COLO668 (cell line): ENCODE data around the gene STARD10.

Source experiments
- DNase-seq: peaks from one replicate; lab custom pipeline; 2025; ENCODE audit not compliant: unreplicated experiment; lab: John Stamatoyannopoulos, UW

STARD10 gene

DNA sequence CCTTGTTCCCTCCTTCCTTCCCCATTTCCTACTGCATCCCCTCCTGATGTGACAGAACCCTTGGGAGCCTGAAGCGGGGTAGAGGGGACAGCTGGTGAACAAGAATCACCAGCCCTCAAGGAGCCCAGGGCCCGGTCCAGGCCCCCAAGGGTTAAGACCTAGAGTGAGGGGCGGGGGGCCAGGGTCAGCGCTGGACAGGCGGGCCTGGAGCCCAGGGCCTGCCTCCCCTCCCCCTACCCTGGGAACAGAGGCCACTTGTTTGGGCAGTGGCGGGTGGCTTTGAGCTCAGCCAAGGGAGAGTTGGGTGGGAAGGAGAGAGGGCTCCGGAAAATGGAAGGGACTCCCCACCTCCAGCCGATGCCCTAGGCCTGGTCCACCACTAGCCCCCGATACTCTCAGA is 43.8 kb downstream of the STARD10 start:
- DNase-seq, result no peak

DNA sequence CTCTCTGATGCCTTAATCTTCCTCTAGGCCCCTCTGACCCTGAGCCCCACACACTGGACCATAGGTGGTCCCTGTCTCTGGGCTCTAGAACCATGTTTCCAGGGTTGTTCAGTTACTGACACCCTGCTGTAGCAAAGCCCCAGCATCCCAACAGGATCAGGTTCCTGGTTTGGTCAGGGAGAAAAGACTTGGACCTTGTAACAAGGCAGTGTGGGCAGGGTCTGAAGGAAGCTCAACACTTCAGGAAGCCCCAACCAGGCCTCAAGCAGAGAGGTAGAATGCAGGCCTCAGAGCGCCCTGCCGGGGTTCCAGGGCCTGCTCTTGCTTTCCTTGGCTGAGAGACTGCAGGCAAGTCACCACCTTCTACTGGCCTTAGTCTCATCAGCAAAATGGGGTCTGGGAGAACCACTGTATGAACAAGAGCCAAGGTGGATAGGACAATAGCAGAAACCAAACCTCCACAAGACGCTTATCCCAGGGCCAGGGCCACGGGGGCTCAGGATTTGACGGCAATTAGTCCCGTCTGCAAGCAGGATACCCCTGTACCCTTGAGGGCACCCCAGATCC is 46.5 kb downstream of the STARD10 start:
- no peak for DNase-seq

DNA sequence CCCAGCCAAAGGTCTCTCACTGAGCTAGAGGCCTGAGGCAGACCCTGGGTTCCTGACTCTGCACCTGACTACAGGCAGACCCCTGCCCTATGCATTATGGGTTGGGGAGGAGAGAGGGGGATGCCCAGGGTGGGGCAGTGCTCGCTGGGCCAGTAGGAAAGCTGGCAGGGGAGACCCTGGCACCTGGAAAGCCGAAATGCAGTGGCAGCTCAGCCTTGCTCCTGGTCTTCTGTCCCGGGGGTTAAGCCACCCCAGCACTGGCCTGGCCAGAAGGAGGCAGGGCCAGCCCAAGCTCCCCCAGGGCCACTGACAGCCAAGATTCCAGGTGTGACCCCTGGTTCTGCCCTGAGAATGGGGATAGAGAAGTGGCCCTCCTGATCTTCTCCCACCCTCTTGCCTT is 47.0 kb downstream of the STARD10 start:
- DNase-seq, result no peak

DNA sequence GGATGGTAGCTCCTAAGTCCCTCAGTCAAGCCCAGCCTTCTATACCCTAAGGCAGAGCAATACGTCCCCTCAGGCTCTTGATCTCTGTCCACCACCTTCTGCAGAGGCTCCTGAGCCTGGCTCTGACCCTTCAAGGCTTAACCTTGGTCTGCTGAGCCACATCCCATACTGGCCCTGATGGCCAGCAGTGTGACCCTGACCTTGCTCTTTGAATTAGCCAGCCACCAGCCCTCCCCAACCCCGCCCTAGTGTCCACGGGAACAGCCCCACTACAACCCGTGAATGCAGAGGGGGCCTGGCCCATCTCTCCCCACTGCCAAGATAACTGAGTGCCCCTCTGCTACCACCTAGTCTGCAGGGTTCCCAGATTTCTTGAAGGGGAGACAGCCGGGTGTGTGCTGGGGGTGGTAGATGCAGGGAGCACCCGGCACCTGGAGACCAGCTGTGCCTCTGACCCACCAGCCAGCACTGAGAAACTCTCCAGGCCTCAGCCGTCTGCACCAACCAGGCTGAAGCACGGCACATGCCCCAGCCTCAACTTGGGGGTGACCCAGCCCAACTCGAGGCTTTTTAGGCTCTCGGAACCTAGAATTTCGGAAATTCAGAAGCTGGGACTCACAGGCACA is 47.8 kb downstream of the STARD10 start:
- DNase-seq, result no peak

DNA sequence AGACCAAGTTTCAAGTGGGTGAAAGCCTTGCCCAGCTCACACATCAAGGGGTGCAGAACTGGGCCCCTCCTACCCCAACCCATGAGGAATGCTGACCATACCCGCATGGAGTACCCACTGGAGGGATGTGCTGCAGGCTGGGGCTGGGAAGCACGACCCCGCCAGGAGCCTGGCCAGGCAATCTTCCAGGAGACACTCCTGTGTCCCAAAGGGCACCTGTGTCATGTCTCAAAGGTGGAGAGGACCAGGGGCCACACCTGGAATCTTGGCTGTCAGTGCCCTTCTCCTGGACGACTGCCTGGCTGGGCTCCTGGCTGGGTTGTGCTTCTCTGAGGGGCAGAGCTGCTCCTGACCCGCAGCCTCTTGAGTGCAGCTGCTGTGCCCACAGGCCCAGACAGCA is 48.3 kb downstream of the STARD10 start:
- no peak for DNase-seq

DNA sequence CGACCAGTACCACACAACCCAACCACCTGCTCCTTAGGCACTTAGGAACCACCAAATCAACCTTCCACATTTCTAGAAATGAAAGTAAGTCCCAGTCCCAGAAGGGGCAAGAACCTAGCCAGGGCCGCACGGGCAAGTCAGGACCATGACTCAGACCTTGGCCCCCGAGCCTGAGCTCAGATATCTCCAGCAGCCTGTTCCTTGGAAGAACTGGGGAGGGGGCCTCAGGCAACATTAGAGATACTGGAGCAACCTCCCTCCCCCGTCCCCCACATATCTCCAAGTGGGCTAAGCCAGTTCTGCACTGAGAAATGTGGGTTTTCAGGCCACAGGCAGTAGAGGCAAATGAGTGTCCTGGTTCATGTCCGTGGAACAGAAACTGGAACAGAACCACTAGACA is 49.4 kb downstream of the STARD10 start:
- DNase-seq, result no peak

DNA sequence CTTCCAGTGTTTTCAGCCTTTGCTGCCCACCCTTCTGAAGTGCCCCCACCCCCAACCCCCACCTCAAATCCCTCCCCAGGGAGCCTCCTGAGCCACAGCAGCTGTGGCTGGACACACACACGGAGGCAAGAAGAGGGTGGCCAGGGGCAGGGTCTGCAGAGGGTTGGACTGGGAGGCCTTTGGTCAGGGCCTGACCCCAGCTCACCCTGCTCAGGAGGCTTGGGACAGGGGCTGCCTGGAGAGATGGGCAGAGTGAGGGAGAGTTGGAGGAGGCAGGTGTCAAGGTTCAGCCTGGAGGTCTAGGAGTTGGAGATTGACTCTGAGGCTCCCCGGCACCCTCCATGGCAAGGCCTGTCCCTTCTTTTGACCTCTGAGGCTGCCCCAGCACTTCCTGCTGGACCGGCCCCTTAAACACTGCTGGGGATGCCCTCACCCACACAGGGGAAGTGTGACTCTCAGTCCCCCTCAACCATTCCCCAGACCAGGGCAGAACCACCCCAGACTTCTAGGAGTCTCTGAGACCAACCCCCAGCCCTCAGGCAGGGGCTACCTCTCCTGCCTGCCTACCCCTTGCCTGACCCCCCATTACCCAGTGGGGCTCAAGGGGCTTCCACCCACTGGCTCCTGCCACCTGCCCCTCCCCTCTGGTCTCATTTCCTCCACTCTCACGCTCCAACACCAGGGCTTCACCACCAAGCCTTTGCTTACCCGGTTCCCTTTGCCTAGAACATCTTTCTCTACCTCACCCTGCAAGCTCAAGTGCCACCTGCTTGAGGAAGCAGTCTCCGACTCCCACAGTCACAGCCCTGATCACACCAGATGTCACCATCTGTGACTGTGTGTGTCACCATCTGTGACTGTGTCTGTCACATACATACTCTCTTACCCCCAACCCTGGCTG is 50.3 kb downstream of the STARD10 start:
- DNase-seq, result peak; percentile 8

DNA sequence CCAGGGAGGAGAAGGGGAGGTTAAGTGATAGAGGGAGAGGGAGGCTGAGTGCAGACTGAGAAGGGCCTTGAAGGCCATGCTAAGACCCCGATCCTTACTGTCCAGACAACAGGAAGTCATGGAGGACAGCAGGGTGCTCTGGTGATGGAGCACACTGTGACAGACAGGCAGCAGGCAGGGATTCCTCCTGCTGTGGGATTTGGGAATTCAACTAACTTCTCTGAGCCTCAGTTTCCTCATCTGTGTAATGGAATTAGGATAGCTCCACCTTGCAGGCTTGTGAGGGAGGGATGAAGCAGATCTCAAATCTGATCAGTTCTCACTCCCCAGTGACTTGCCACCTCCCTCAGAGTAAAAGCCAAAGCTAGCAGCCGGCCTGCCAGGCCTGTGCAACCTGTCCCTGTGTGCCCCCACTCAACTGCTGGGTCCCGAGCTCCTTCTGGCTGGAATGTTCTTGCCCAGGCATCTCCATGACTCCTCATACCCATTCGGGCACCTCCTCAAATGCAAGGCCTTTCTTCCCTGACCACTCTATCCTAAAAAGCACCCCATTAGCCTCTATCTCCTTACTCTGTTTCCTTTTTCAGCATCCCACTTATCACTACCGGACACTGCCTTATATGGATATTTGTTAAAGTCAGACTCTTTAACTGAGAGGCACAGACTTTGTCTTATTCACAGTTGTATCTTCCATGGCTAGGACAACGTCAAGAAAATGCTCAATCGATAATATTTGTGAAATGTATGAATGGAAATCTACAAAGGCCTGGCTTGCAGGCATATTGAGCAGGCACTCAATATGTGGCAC is 51.1 kb downstream of the STARD10 start:
- no peak for DNase-seq

DNA sequence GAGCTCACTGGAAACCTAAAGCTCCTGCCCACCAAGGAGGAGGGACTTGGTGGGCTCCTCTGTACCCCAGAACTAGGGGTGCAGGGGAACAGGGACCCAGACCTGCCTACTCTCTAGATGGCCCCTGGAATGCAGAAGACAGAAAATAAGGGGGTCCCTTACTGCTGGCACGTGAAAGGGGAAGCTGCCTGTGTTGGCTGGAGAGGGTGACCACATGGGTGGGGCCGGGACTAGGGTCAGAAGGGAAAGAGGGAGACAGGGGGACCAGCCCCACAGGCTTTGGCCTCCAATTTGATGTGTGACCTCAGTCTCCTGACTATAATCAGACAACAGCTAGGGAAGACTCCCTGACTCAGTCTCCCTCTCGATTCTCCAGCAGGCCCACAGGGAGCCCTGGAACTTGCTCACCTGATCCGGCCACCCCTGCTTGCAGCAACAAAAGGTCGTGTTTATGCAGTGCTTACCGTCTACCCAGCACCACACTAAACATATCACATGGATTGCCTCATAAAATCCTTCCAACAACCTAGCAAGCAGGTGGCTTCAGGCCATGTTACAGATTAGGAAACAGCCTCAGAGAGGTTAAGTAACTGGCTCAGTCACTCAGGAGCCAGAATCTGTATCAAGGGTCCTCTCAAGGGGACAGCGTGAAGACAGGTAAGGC is 51.9 kb downstream of the STARD10 start:
- no peak for DNase-seq

DNA sequence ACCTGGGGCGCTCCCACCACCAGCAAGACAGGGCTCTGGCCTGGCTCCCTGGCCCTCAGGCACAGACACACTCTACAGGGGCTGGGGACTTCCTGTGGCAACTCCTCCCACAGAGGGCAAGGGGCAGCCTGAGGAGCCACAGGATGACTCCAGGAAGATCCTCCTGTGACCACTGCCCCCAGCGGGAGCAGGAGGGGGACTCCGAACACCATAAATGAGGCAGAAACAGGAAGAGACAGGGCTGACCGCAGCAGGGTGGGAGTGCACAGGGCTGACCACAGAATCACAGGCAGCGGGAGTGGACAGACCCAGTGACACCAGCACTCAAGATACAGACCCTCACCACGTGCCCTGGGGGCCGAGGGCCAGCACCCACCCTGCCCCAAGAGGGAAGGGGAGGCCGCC is 52.4 kb downstream of the STARD10 start:
- DNase-seq, result no peak

DNA sequence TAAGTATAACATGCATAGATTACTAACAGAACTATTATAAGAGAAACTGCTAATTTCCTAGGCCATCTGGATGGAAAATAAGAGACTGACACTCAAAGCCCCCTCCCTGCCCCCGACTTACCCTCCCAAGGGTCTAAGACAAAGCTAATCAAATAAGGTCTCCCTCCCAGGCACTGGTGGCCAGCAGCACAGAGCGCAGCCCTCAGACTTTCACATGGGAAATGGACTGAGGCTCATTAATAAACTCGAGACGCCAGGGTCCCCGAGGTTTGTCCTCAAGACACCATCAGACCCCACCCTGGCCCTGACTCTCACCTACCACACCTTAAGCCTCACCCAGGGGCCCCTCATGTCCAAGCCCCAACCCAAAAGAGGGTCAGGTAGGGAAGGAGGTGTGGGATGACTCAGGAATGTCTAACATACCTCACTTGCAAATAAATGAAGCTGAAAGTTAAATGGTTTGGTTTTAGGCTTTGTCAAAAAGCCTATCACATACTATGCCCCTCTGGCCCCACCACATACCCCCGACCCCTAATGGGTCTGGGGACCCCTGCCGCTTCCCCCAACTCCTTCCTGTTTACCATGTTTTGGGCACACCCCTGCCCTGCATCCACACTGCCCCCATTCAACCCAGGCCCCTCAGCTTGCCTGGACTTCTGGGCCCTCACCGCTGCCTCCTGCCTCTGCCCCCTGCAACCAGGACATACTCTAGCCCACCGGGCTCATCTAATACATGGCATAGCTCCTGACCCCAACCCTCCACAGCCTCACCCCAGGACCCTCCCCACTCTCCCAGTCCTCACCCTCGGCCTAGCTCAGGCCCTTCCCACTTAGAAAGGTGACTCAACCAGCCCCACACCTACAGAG is 53.1 kb downstream of the STARD10 start:
- DNase-seq, result no peak

DNA sequence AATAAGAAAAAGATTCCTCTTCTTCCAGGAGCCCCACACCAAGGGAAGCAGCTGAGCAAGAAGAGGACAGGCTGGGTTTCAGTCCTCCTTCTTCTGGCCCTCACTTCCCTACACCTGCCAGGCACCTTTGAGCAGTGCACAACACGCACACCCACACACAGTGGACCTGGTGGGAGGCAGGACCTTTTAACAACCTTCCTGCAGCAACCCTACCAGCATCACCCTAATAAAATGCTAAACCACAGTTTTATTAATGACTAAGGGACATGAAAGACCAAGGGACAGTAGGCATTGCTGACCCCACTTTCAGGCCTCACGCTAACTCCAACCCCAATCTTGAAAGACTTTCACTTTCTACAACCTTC is 53.8 kb downstream of the STARD10 start:
- DNase-seq, result no peak

DNA sequence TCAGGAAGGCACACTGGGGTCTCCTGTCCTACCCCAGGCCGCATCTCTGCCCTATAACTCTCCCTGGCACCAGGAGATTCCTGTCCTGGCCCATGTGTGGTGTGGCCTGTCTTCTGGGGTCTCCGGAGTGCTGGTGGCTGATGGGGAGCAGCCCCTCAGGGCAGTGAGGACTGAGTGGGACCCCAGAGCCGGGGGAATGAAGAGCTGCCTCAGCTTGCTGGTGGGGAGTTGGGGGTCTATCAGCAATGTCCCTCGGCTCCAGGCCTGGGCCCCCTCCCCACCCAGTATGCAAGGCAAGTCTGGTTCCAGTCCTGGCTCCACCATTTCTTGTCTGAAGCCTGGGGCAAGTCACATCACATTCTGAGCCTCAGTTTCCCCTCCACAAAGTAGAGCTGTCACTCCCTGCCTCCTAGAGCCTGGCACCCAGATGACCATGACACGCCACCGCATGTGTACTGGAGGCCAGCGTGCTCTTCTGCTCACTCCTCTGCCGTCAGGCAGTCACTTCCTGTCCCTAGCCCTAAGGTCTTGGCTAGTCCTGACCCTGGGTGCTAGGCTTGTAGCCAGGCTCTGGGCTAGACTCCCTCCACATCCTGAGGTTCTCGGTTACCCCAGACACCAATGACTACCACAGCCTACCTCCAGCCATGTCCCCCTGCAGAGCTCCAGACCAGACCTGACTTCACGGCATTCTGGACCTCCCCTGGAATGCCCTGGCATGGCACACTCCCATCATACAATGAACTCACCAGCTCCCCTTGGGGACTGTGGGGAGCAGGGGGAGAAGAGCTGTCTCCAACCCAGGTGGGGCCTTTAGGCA is 54.4 kb downstream of the STARD10 start:
- no peak for DNase-seq

DNA sequence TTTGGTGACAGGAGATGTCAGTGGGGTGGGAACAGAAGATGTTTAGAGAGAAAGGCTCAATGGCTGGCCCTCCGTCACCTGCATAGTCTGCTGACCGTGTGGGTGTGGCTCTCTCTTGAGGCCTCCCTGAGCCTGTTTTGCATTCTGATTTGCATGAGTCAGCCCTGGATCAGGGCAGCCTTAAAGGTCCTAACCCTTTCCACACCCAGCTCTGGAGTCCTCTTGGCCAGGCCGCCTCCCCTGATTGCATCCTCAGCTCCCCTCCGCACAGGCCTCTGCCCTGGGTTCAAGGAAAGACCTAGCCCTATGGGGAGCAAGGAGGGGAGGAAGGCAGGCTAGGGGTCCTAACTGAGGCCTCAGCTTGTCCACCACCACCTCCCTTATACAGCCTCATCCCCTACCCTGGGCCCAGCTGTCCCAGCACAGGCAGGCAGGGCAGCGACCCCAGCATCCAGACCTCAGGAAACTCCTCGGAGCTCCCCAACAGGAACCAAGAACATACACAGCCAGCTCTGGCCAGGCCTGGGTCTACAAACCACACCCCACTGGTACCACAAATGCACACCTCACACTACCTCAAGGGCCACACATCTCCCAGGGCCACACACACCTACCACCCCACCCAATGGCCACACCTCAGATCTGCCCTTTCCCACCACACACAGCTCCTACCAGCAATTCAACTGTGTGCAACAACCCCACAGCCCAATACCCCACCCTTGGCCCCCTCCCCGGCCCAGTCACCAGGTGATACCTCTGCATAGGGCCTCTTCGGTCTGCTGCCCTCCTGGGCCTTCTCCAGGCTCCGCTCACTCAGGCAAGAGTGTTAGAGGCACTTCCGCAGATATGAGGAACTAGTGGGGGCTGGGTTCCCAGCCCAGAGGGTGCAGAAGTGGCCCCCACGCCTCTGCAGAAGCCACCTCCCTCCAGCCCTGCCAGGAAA is 55.4 kb downstream of the STARD10 start:
- DNase-seq, result no peak

DNA sequence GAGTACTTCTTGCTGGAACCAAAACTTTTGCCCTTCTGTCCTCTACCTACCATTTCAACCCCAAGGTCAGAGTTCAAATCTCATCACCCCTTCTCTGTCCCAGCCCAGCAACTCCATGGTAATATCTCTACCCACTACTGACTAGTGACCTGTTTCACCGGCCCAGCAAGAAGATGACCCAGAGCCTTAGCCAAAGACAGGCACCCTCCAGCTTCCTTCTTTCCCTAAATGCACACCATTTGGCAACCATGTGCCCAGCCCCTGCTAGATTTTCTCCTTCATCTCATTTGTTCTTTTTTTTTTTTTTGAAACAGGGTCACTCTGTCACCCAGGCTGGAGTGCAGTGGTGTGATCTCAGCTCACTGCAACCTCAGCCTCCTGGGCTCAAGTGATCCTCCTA is 56.5 kb downstream of the STARD10 start:
- DNase-seq, result no peak

DNA sequence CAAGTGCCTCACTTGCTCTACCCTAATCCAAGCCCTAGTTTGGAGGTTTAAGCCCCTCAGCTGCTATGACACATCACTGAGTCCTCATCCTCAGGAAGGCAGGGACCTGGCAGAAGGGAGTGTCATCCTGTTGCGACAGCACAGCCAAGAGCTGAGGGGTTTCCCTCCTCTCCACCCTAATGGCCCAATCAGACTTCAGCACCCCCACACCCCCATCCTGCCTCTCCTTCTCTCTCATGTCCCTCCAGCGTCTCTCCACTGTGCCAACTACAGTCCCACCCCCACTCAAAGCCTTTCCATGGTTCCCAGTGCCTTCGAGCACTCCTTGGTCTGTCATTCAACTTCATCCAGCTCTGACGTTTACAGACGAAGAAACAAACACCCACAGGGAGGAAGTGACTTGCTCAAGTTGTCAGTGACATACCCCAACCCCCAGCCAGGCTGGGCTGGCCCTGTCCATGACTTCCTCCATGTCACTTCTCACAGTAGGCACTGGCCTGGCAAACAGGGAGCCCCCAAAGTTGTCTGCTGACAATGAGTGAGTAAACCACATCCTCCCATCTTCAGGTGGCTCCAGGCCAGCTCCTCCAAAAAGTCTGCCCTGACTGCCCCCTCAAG is 57.3 kb downstream of the STARD10 start:
- no peak for DNase-seq

DNA sequence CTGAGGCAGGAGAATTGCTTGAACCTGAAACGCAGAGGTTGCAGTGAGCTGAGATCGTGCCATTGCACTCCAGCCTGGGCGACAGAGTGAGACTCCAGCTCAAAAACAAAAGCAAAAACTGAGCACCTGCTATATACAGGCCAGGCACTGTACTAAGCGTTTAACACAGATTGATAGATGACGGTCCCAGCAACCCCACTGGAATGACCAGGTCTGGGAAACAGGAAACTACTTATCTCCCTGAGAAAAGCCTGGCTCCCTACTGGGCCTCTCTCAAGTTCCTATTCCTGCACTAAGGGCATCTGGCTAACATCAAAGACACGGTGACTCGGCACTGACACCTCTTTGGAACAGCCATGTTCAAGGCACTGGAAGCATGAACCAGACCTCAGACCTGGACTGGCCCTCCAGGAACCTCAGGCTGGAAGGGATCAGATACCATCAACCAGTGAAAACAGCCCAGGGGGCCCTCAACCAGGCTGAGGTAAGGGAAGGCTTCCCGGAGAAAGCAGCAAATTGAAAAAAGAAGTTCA is 58.3 kb downstream of the STARD10 start:
- DNase-seq, result no peak
